GM18505 (cell line): ENCODE results near the gene GRID1.

ENCODE experiments used
- ATAC-seq: cut with Tn5 transposase; IDR thresholded peaks from one replicate; pipeline ENCODE4 v1.9.1; 2021; ENCODE audit not compliant: unreplicated experiment
- POLR2A ChIP-seq: IDR thresholded peaks from 4 replicates; pipeline ENCODE4 v1.6.1; 2011; ENCODE audit warnings: borderline replicate concordance; ENCODE audit not compliant: insufficient read depth, insufficient read length; ENCODE audit errors: extremely low read depth

GRID1 gene

DNA sequence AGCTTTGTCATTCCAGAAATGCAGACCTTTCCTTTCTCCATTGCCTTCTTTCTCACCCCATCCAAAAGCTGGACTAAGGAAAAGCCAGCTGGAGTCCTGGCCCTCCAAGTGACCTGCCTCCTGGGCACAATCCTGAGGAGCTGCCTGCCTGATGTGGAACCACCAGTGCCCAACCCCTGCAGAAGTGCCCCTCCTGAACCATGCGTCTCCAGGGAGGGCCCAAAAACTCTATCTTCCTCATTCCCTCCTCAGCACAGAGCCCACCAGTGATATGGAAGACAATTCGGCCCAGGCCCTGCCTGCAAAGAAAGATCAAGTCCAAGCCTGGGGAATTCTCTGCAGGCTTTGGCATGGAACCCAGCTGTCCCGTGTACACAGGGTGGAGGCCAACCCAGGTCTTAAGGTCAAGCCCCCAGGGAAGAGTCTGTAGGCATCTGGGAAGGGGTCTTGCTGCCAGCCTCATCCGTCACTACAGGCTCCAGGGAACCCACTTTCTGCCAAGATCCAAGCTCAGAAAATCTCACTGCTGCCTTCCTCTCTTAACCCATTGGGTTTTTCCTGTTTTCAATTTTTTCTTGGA lies 3.5 kb upstream of the GRID1 start:
- no peak for ATAC-seq
- TF ChIP-seq POLR2A: no peak

DNA sequence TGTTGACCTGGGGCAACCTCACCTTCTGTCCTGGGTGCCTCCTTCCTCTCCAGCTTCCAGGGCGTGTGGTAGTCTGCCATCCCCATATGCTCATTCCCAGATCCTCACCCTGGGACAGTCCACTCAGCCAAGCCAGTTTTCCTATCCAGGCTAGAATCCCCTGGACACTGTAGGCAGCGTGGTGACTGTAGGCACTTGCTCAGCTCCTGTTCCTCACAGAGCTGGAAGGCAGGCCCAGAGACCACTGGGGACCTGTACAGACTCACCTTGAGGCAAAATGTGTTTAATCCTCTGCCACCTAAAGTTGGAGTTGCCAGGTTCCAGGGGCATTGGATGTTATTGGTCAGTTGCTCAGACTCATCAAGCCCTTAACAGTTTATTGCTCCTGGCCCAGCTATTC lies 2.4 kb upstream of the GRID1 start:
- ATAC-seq: no peak
- no peak for TF ChIP-seq POLR2A

GRCh38 chr10:86368046-86368445 lies 1.5 kb upstream of the GRID1 start:
- no peak for TF ChIP-seq POLR2A
- ATAC-seq: no peak

GRCh38 chr10:86367152-86367951 lies 757 bp upstream of the GRID1 start:
- no peak for TF ChIP-seq POLR2A
- peak; percentile 17 for ATAC-seq

- peak; percentile 42 for ATAC-seq
- TF ChIP-seq POLR2A: no peak
Measured at GRCh38 chr10:86366902-86367151, 232 bp upstream of the GRID1 start.

GRCh38 chr10:86365346-86366032 lies 1.1 kb downstream of the GRID1 start:
- TF ChIP-seq POLR2A: no peak
- ATAC-seq: no peak

GRCh38 chr10:86364491-86365345 lies 1.9 kb downstream of the GRID1 start:
- no peak for ATAC-seq
- TF ChIP-seq POLR2A: no peak

GRCh38 chr10:86363833-86364490 lies 2.6 kb downstream of the GRID1 start:
- ATAC-seq: no peak
- TF ChIP-seq POLR2A: no peak

- ATAC-seq: no peak
- no peak for TF ChIP-seq POLR2A
Measured at GRCh38 chr10:86363184-86363832, 3.3 kb downstream of the GRID1 start.

DNA sequence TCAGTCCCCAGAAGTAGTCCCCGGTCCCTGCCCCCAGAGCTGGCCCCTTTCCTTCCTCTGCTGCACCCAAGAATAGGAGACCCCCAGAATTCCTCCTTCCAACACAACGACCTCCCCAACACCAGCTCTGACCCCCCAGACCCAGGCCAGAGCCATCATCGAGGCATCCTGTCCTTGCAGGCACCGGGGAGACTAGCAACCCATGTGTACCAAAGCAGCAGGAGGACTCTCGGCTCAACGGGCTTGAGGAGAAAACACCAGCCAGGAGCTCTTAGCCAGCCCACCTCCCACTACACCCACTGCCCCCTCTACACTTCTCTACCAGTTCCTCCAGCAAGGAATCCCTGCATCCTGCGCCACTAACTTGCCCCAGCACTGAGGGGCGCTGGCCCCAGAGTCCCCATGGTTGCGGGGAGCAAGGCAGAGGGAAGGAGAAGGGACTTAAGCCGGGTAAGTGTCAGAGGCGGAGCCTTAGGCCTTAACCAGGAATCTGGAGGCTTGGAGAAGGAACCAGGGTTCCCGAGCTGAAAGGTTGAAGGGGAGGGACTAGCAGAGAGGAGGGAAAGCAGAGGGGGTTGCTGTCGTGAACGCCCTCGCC lies 3.9 kb downstream of the GRID1 start:
- no peak for TF ChIP-seq POLR2A
- ATAC-seq: no peak

- ATAC-seq: no peak
Measured at GRCh38 chr10:86362129-86362527, 4.5 kb downstream of the GRID1 start.

More at GRCh38 chr10:86362129-86362527, 4.5 kb downstream of the GRID1 start:
- no peak for TF ChIP-seq POLR2A
